HG02885 (cell line): ENCODE data around the gene HHIP.

Source experiments
- ATAC-seq: cut with Tn5 transposase; IDR thresholded peaks from one replicate; pipeline ENCODE4 v1.9.1; 2021; ENCODE audit warnings: mild to moderate bottlenecking; ENCODE audit not compliant: unreplicated experiment, poor library complexity

Gene HHIP

GRCh38 chr4:144705601-144706590, 59.9 kb downstream of the HHIP start:
- no peak for ATAC-seq

GRCh38 chr4:144709159-144709558, 63.2 kb downstream of the HHIP start:
- ATAC-seq = no peak

GRCh38 chr4:144709793-144710525, 64.0 kb downstream of the HHIP start:
- no peak for ATAC-seq

- no peak for ATAC-seq
Measured at GRCh38 chr4:144710526-144710912, 64.6 kb downstream of the HHIP start.

GRCh38 chr4:144711700-144712456, 65.9 kb downstream of the HHIP start:
- no peak for ATAC-seq

GRCh38 chr4:144712775-144713174, 66.8 kb downstream of the HHIP start:
- ATAC-seq = no peak

- ATAC-seq = no peak
Measured at GRCh38 chr4:144714166-144714565, 68.2 kb downstream of the HHIP start.

DNA sequence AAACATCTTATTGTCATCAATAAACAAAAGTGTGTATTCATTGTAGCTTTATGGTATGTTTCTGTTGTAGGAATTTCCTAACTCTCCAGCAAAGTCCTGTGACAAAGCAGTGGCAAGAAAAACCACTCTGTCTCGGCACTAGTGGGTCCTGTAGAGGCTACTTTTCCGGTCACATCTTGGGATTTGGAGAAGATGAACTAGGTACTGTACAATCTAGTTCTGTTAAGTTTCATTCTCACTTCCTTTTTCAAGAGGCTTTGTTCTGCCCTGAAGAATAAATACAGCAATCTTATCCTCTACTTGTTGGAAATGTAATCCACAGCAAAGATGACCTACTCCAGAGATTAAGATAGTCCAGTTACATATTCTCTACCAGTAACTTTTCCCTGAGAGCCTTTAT, 69.3 kb downstream of the HHIP start:
- ATAC-seq = peak; percentile 81

GRCh38 chr4:144716778-144717177, 70.8 kb downstream of the HHIP start:
- ATAC-seq = no peak

DNA sequence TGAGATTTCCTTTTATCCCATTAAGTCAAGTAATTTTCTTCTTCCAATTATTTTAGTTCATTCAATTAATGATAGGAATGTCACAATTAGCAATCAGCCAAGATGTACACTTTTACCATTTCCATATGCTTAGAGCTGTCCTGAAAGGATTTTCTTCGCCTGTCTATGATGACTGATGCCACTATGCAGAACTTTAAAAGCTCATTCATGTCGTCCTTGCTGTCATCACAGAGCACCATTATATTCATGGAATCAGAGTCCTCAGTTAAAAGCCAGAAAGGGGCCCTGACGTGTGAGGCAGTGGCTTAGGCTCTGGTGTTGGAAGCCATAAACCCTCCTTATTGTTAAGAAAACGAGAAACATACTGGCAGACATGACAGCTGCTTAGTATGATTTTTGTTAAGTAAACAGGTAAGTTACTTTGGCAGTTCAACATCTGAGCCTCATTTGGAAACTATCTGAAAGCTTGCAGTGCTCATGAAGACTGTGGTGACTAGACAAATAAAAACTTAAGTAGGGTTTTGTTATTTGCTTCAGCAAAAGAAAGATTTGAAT, 73.1 kb downstream of the HHIP start:
- no peak for ATAC-seq

DNA sequence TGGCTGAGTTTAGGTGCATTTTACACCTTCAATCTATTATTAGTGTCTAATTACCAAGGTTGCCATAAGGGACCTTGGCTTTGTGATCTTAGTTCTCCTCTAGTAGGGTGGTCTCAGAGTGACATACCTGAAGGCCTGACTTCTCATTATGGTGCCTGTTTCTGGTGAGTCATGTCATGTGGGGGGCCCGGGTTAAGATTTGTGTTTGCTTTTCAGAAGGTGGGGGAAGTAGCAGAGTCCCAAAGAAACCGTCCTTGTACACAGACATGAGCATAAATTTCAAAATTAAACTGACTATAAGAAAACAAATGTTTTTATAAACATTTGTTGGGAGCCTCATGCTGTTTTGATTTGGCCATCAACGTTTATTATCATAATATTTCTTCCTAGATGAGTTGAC, 74.5 kb downstream of the HHIP start:
- no peak for ATAC-seq

- no peak for ATAC-seq
Measured at GRCh38 chr4:144721994-144722393, 76.0 kb downstream of the HHIP start.

- no peak for ATAC-seq
Measured at GRCh38 chr4:144723471-144723870, 77.5 kb downstream of the HHIP start.

- ATAC-seq = no peak
Measured at GRCh38 chr4:144729175-144729574, 83.2 kb downstream of the HHIP start.

DNA sequence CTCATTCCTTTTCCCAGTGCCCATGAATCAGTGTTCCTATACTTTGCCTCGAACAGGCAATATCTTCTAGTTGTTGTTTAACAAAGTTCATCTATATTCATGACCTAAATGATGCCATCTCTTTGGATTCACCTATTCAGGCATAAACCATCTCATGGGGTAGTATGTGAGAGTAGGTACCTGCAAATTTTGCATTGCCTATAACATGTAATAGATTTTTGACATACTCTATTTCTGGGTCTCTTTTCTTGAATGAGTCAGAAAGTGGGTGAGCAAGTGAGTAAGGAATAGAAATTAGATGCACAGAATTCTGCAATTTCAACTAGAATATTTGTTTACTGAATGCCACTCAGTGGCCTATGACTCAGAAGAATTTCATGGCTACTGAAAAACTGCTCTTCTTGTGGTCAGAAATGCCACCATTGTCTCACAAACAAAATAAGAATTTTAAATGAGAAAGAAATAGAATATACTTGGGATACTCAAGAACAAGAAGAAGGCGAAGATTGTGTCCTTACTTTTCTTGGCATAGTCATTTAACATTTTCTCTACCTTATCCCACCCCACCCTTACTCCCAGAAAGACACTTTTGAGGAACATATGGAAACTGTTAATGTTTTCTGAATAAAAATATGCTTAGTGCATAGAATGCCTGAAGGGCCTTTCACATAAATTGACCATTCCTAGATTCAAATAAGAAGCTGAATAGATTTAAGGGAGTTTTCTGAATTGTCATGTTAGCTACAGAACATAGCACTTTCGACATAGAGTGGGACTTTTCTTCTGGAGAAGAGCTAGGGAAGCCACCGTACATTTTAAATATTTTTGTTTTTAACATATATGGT, 86.8 kb downstream of the HHIP start:
- no peak for ATAC-seq

GRCh38 chr4:144733566-144733965, 87.6 kb downstream of the HHIP start:
- ATAC-seq = no peak

DNA sequence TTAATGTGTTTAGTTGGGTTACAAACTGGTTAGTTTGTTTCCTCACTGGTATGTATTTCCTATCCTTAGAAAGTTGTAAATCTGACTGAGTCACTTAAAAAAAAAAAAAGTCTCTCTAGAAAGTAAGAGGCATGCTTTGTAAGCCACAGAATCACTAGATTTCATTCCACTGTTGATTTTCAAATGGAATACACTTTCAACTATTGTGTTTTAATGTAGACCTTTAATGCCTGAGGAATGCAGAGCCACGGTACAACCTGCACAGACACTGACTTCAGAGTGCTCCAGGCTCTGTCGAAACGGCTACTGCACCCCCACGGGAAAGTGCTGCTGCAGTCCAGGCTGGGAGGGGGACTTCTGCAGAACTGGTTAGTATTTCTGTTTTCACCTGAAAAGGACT, 88.6 kb downstream of the HHIP start:
- ATAC-seq = no peak

GRCh38 chr4:144738649-144739048, 92.7 kb downstream of the HHIP start:
- no peak for ATAC-seq

- ATAC-seq = no peak
Measured at GRCh38 chr4:144739511-144740033, 93.6 kb downstream of the HHIP start.
